GM19099 (cell line): ENCODE measurements around the gene MRNIP.

Experiments used
- POLR2A ChIP-seq: IDR thresholded peaks from 3 replicates; pipeline ENCODE4 v1.6.1; 2011; ENCODE audit warnings: low read depth; ENCODE audit not compliant: insufficient read length; ENCODE audit errors: extremely low read depth

MRNIP gene

GRCh38 chr5:179868541-179868940 is 9.9 kb upstream of the MRNIP start:
- no peak for TF ChIP-seq POLR2A

GRCh38 chr5:179867476-179867875 is 8.9 kb upstream of the MRNIP start:
- no peak for TF ChIP-seq POLR2A

GRCh38 chr5:179867079-179867465 is 8.5 kb upstream of the MRNIP start:
- TF ChIP-seq POLR2A = no peak

- TF ChIP-seq POLR2A = no peak
Measured at GRCh38 chr5:179866241-179867078, 7.8 kb upstream of the MRNIP start.

- no peak for TF ChIP-seq POLR2A
Measured at GRCh38 chr5:179865491-179866240, 7.0 kb upstream of the MRNIP start.

- no peak for TF ChIP-seq POLR2A
Measured at GRCh38 chr5:179864686-179865085, 6.1 kb upstream of the MRNIP start.

GRCh38 chr5:179863449-179864085 is 5.0 kb upstream of the MRNIP start:
- no peak for TF ChIP-seq POLR2A

- TF ChIP-seq POLR2A = no peak
Measured at GRCh38 chr5:179862891-179863290, 4.3 kb upstream of the MRNIP start.

- TF ChIP-seq POLR2A = no peak
Measured at GRCh38 chr5:179862296-179862695, 3.7 kb upstream of the MRNIP start.

- no peak for TF ChIP-seq POLR2A
Measured at GRCh38 chr5:179860301-179860700, 1.7 kb upstream of the MRNIP start.

GRCh38 chr5:179858241-179858585 is 404 bp downstream of the MRNIP start:
- no peak for TF ChIP-seq POLR2A

- TF ChIP-seq POLR2A = no peak
Measured at GRCh38 chr5:179854356-179854755, 4.3 kb downstream of the MRNIP start.

GRCh38 chr5:179852993-179853547 is 5.5 kb downstream of the MRNIP start:
- TF ChIP-seq POLR2A = peak; percentile 26

- no peak for TF ChIP-seq POLR2A
Measured at GRCh38 chr5:179841621-179842020, 17.0 kb downstream of the MRNIP start.

- no peak for TF ChIP-seq POLR2A
Measured at GRCh38 chr5:179840766-179841165, 17.9 kb downstream of the MRNIP start.
